Smooth muscle cell of bladder (primary cell): ENCODE measurements around the gene HDC. TPM values are rescaled to one million over a fixed set of nuclear protein-coding genes. Genes with fewer than 3 reads are reported as not detected.

ENCODE experiments used
- total RNA-seq: library from RNA; depleted of rRNA; stranded (reverse); fragments of >200 nt; gene quantifications from 2 replicates; pipeline ENCODE4 v1.2.3, GENCODE V29; 2014

Gene HDC
- not detected in 2 replicates for total RNA-seq

GRCh38 chr15:50265620-50266019 is at the start of gene HDC:
TSS of gene HDC (minus strand) at chr15:50265726. CDS start at chr15:50265623, 103 bp downstream.

Other genes starting within 250 kb of the HDC start
- 155 and 183 TPM in 2 replicates for gene ATP8B4, start 146.5 kb downstream of the HDC start, total RNA-seq
- 0.85 and 0.92 TPM in 2 replicates for gene SLC27A2, start 83.5 kb downstream of the HDC start, total RNA-seq
- gene GABPB1, start 89.5 kb upstream of the HDC start, total RNA-seq, result 40.1 and 41.0 TPM in 2 replicates
- gene USP8, start 158.7 kb upstream of the HDC start, total RNA-seq, result 35.3 and 39.0 TPM in 2 replicates